C4-2B (cell line): ENCODE data around the gene PRUNE2.

Experiments used
- H3K27ac ChIP-seq: fragments of 450-650 bp; 2 replicates; pipeline ENCODE4 v1.5.1; 2017
- ZFX ChIP-seq: fragments of 450-650 bp; IDR thresholded peaks from 2 replicates; pipeline ENCODE4 v1.6.1; 2017
- TF ChIP-seq, protein P1 (sequence below): fragments of 450-650 bp; conservative IDR thresholded peaks from 2 replicates; pipeline ENCODE4 v1.5.1; 2017; ENCODE audit warnings: mild to moderate bottlenecking

Gene PRUNE2

DNA sequence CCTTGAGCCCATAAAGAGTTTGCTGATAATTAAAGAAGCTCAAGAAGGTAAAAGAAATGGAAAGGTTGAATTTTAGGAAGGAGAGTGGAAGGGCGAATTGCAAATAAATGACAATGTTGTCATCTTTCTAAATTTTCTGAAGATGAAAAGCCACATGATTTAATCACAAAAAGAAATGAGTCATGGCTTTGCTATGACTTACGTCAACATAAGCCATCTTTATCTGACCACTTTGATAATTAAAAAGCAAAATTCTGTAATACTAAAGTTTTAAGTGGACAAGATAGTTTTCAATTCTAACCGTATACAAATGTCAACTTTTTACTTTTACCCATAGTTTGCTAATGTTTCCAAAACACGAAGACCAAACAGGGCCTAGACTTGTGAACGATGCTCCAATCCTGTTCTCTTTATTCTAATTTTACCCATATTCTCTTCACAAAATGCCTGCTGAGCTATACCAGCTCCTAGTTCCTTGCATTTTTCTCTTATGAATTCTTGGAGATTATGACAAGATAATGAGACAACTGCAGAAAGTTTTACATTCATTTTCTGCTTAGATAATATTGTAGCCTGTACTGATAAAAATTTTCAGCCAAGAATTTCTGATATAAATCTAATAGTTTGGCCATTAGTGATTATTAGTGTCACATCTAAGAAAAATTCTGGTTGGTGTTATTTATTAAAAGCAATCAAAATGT lies 21.8 kb upstream of the PRUNE2 start:
- no peak for TF ChIP-seq ZFX
- TF ChIP-seq, protein P1, sequence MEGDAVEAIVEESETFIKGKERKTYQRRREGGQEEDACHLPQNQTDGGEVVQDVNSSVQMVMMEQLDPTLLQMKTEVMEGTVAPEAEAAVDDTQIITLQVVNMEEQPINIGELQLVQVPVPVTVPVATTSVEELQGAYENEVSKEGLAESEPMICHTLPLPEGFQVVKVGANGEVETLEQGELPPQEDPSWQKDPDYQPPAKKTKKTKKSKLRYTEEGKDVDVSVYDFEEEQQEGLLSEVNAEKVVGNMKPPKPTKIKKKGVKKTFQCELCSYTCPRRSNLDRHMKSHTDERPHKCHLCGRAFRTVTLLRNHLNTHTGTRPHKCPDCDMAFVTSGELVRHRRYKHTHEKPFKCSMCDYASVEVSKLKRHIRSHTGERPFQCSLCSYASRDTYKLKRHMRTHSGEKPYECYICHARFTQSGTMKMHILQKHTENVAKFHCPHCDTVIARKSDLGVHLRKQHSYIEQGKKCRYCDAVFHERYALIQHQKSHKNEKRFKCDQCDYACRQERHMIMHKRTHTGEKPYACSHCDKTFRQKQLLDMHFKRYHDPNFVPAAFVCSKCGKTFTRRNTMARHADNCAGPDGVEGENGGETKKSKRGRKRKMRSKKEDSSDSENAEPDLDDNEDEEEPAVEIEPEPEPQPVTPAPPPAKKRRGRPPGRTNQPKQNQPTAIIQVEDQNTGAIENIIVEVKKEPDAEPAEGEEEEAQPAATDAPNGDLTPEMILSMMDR = no peak
- no peak overlapping the region for H3K27ac ChIP-seq

DNA sequence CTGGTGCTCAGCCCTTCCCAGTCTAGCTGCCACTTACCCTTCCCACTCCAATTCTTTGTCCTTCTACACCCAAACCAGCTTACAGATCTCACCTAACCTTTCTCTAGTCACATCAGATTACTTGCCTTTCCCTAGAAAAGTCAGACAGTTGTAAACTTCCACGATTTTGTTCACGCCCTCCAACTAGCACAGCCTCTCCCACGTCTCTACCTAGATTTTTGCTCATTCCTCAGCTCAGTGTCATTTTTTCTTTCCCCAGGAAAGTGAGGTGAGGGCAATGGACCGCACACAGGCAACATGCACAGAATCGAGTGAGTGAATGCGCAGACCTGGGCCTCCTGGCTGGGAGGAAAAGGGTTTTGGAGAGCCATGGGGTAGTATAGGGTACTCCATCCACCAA lies 20.9 kb upstream of the PRUNE2 start:
- no peak overlapping the region for H3K27ac ChIP-seq
- TF ChIP-seq, protein P1 = no peak
- no peak for TF ChIP-seq ZFX

DNA sequence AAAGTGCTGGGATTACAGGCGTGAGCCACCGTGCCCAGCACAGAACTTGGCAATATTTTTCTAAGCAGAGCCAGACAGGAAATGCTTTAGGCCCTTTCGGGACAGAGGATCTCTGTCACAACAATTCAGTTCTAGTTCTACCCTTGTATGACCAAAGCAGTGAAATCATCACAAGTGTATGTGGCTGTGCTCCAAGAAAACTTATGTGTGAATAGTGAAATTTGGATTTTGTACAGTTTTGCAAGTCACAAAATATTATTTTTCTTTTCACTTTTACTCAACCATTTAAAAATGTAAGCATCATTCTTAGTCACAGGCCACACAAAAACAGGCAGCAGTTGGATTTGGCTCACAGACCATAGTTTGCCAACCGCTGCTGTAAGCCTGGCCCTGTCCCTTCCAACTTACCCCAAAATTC lies 20.4 kb upstream of the PRUNE2 start:
- H3K27ac ChIP-seq = no peak overlapping the region
- TF ChIP-seq, protein P1 = no peak
- TF ChIP-seq ZFX = no peak

DNA sequence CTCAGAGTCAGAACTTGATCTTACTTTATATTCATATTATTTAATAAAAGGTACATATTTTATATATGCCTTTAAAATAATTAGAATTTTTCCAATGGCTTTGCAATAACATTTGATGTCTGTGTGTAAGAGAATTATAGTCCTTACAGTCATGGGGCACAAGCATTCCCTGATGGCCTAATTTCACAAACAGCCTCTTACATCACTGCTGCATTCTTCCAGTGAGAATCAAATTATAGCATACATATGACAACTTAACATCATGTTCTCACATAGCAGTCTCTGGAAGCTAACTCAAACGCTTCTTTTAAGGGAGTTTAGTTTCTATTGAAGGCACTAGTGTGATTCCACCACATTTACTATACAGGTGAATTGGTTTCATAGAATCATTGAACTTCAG lies 15.3 kb upstream of the PRUNE2 start:
- TF ChIP-seq ZFX = no peak
- TF ChIP-seq, protein P1 = no peak
- H3K27ac ChIP-seq = no peak overlapping the region

DNA sequence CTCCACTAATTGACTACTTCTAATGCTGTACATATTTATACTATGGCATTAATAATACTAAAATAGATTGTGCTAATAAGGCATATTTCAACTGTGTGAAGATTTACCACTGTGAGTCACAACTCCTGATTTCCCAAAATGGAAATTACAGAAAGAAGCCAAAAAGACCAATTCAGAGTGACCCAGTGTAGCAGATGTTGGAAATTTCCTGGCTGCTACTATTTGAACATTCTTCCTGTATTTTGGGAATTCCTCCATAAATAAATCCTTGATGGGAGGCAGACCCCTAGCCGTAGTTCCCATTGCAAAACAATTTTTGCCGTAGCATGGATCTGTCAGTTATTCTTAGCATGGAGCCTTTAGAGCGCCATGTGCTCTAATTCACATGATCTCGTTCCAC lies 11.4 kb upstream of the PRUNE2 start:
- TF ChIP-seq, protein P1 = no peak
- no peak for TF ChIP-seq ZFX
- H3K27ac ChIP-seq = no peak overlapping the region

DNA sequence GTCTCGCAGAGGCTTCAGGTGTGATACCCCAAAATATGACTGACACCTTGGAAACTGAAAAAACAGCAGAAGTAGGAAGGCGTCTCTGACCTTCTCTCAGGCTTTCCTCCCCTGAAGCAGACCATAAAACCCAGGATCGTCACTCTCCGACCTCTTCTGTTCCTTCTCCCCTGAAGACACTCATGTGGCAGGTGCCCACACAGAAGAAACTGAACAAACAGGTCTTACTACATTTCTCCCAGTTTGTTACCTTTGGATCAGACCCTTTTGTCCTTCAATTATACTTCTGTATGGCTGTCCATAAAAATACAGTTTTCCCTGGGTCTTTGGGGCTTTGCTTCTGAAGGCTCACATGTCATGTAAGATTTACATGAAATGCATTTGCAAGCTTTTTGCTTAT lies 10.3 kb upstream of the PRUNE2 start:
- TF ChIP-seq, protein P1 = no peak
- no peak for TF ChIP-seq ZFX
- H3K27ac ChIP-seq = no peak overlapping the region

DNA sequence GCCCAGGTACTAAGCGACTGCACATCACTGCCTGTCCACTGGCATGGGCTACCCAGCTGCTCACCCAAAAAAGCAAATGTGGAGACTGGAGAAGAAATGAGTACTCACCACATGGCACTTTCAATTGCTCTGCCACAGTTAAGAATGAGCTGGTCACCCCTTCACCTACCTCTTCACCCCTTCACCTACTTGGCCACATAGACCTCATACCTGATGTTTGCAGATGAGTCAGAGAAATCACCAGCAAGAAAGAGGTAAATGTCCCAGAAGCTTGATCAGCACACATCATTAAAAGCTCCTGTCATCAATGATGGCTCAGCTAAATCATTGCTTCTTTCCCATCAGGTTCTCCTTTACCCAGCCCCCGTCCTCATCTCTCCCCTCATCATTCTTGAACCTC lies 7.6 kb upstream of the PRUNE2 start:
- no peak for TF ChIP-seq ZFX
- TF ChIP-seq, protein P1 = no peak
- no peak overlapping the region for H3K27ac ChIP-seq
